Measurements from ENCODE around the gene DPH3. TPM values are rescaled to one million over a fixed set of nuclear protein-coding genes. Genes with fewer than 3 reads are reported as not detected.

Gene DPH3
- total and polyA plus RNA-seq, 10 of the 15 experiments (the other 5 are each of a cell fraction or from before 2014, with no cell fraction given): 10.8 to 71.8 (median 23.4) TPM

- ATAC-seq: no peak
- CTCF ChIA-PET: interaction anchor here (1.5 kb wide), 1 partner anchor 175 kb away, joined by 4 read pairs; no protein-coding TSS in a partner anchor
Measured at GRCh38 chr3:16224325-16224724, 40.4 kb downstream of the DPH3 start.

More at GRCh38 chr3:16224325-16224724, 40.4 kb downstream of the DPH3 start:
- H2AFZ ChIP-seq (ENCODE audit: control insufficient read depth, low read depth, low read length): no peak overlapping the region
- no peaks in the 10 kb centered on the region for H3K9me3 ChIP-seq (replicated peaks; ENCODE audit: control insufficient read depth, insufficient read depth, low read length)
- FAIRE-seq (no peak), DNase-seq (ENCODE audit: low read depth, low spot score) (no peak)
- ChIA-PET POLR2A (no interaction called here), RAD21 (ENCODE audit: unreplicated experiment) (no interaction called here), SMC1A (ENCODE audit: uncharacterized antibody, unreplicated experiment) (no interaction called here)
- TF ChIP-seq MEF2B (IDR thresholded peaks at IDR 0.05; ENCODE audit: partially characterized antibody, poor library complexity, severe bottlenecking): no peak
- no peak for TF ChIP-seq BACH1 (IDR thresholded peaks at IDR 0.05; ENCODE audit: borderline replicate concordance)
- TF ChIP-seq CEBPB (IDR thresholded peaks at IDR 0.05; ENCODE audit: borderline replicate concordance in 1 of 2, low read depth in 2 of 2, low read length in 2 of 2): no peak
- no peak for TF ChIP-seq SREBF1 (IDR thresholded peaks at IDR 0.05; ENCODE audit: low read length)
- no peak for TF ChIP-seq REST (IDR thresholded peaks at IDR 0.05; ENCODE audit: low read depth, low read length)
- no peak for TF ChIP-seq KDM1A (IDR thresholded peaks at IDR 0.05; ENCODE audit: borderline replicate concordance)
- TF ChIP-seq MYB (IDR thresholded peaks at IDR 0.05; ENCODE audit: borderline replicate concordance, low read depth, low read length): no peak
- TF ChIP-seq RB1 (IDR thresholded peaks at IDR 0.05; ENCODE audit: borderline replicate concordance): no peak
- no peak for TF ChIP-seq MYC (IDR thresholded peaks at IDR 0.05; ENCODE audit: insufficient read depth, insufficient read length, insufficient replicate concordance, low read length, severe bottlenecking)
- TF ChIP-seq EZH2 (IDR thresholded peaks at IDR 0.05; ENCODE audit: borderline replicate concordance, control insufficient read depth, low read depth, low read length): no peak
- TF ChIP-seq SMAD1 (IDR thresholded peaks at IDR 0.05; ENCODE audit: low read depth, partially characterized antibody): no peak
- no peak for TF ChIP-seq USF2 (IDR thresholded peaks at IDR 0.05; ENCODE audit: borderline replicate concordance, low read depth, low read length)
- no TSS peak for BruUV-seq (replicated peaks)
- no peak overlapping the region for H3K27ac ChIP-seq (ENCODE audit: control insufficient read depth, insufficient read depth)
- no peaks in the 10 kb centered on the region for H3K36me3 ChIP-seq (ENCODE audit: control insufficient read depth in 2 of 2, insufficient read depth in 2 of 2, low read length in 1 of 2)
- H3K9ac ChIP-seq (ENCODE audit: control insufficient read depth, insufficient read depth, low read length): no peak overlapping the region
- H3K4me2 ChIP-seq (ENCODE audit: control insufficient read depth, insufficient read depth): no peak overlapping the region
- in situ Hi-C loops (cut with MboI) (no loop called here), intact Hi-C loops (cut with micrococcal nuclease; ENCODE audit: unreplicated experiment) (no loop called here)
- H3K4me3 ChIP-seq: no peak overlapping the region
- H3K79me2 ChIP-seq (ENCODE audit: control insufficient read depth, insufficient read depth, low read length): no peaks in the 10 kb centered on the region
- no peaks in the 10 kb centered on the region for H4K20me1 ChIP-seq (ENCODE audit: control insufficient read depth, insufficient read depth)
- H3K4me1 ChIP-seq (ENCODE audit: control insufficient read depth, insufficient read depth, low read length): no peaks in the 10 kb centered on the region
- no peaks in the 10 kb centered on the region; a peak in 1 of 4 replicates for H3K27me3 ChIP-seq (replicated peaks in 1 of 2; ENCODE audit: control insufficient read depth in 2 of 2, insufficient read depth in 2 of 2, low read length in 1 of 2)
- 81% methylated on average over 2 of the region's 2 CpGs for WGBS (ENCODE audit: insufficient coverage, insufficient replicate concordance, low lambda C conversion rate, missing lambda C conversion rate)

All from GM12878 (cell line).